Breast epithelium (tissue), 4 donors: ENCODE data around the gene LRRN2. TPM values are rescaled to one million over a fixed set of nuclear protein-coding genes. Genes with fewer than 3 reads are reported as not detected.
"Not testable (repeated sequence)": the region's sequence is repeated elsewhere in the genome, so short reads cannot be mapped to it uniquely, and the experiment has no call there.

Experiments
- DNase-seq, 2 donors: peaks; one replicate each; pipeline ENCODE4 v3.0.0-alpha.2; 2019; ENCODE audit warnings: low spot score in 2 of 2
- H3K27ac ChIP-seq, 2 donors: fragments of 200-600 bp; sonication (generic) in 1 of 2; one replicate each; pipeline ENCODE4 v1.5.1; 2016 to 2019; ENCODE audit warnings: mild to moderate bottlenecking in 1 of 2
- H3K27me3 ChIP-seq, 2 donors: fragments of 200-600 bp; sonication (generic) in 1 of 2; one replicate each; pipeline versions ENCODE4 v1.5.1 to v1.6.0; 2017 to 2019; ENCODE audit warnings: control low read depth in 1 of 2, mild to moderate bottlenecking in 1 of 2
- H3K36me3 ChIP-seq: fragments of 200-600 bp; one replicate; pipeline ENCODE4 v1.5.1; 2019
- H3K4me1 ChIP-seq, 2 donors: fragments of 200-600 bp; sonication (generic); one replicate each; pipeline ENCODE4 v1.5.1; 2016 to 2019; ENCODE audit warnings: control low read depth in 1 of 2
- H3K4me3 ChIP-seq, 3 donors: fragments of 200-600 bp; sonication (generic); 1 replicate in 2 of 3; 2 replicates in 1 of 3; pipeline ENCODE4 v1.5.1; 2016 to 2019; ENCODE audit warnings: mild to moderate bottlenecking in 3 of 3, moderate library complexity in 2 of 3
- H3K9me3 ChIP-seq, 2 donors: fragments of 200-600 bp; sonication (generic) in 1 of 2; one replicate each; pipeline ENCODE4 v1.5.1; 2016 to 2019; ENCODE audit warnings: control low read depth in 1 of 2
- CTCF ChIP-seq, 3 donors: fragments of 450-650 bp; IDR thresholded peaks; one replicate each; pipeline ENCODE4 v1.5.1; 2016 to 2017; ENCODE audit warnings: antibody characterized with exemption in 3 of 3, mild to moderate bottlenecking in 3 of 3, moderate library complexity in 3 of 3
- POLR2A ChIP-seq: fragments of 450-650 bp; IDR thresholded peaks from one replicate; pipeline ENCODE4 v1.6.1; 2016; ENCODE audit warnings: antibody characterized with exemption, mild to moderate bottlenecking, moderate library complexity
- POLR2AphosphoS5 ChIP-seq, 3 donors: sonication (generic); formaldehyde crosslinking; IDR thresholded peaks; one replicate each; pipeline ENCODE4 v1.6.1; 2017; ENCODE audit warnings: antibody characterized with exemption in 3 of 3
- intact Hi-C: fragments of 100-400 bp; cut with DNase I; formaldehyde crosslinking; loops from one replicate; pipeline ENCODE4 v1.15.1; 2023; ENCODE audit warnings: low total_unique reads
- total RNA-seq, 3 donors: library from RNA; depleted of rRNA; stranded (reverse); fragments of >200 nt; gene quantifications; one replicate each; pipeline ENCODE4 v1.1.0, GENCODE V29; 2016

LRRN2 gene
- total RNA-seq, 3 donors from 2014 or later = 0.32 to 2.5 (median 2.0) TPM

- no peaks in the 10 kb centered on the region for H3K9me3 ChIP-seq
- H3K27me3 ChIP-seq = no peaks in the 10 kb centered on the region
- peak overlapping the region in 1 of 2 donors; percentile 45 for H3K27ac ChIP-seq
- H3K4me3 ChIP-seq = no peak overlapping the region
- DNase-seq = no peak
- H3K4me1 ChIP-seq = no peaks in the 10 kb centered on the region
- TF ChIP-seq POLR2A (no peak), CTCF (IDR thresholded peaks at IDR 0.05) (no peak), POLR2AphosphoS5 (IDR thresholded peaks at IDR 0.05) (no peak)
- H3K36me3 ChIP-seq = no peaks in the 10 kb centered on the region
- intact Hi-C loops = no loop called here
These were observed 111.3 kb downstream of the LRRN2 start for GRCh38 chr1:204574016-204574864.

DNA sequence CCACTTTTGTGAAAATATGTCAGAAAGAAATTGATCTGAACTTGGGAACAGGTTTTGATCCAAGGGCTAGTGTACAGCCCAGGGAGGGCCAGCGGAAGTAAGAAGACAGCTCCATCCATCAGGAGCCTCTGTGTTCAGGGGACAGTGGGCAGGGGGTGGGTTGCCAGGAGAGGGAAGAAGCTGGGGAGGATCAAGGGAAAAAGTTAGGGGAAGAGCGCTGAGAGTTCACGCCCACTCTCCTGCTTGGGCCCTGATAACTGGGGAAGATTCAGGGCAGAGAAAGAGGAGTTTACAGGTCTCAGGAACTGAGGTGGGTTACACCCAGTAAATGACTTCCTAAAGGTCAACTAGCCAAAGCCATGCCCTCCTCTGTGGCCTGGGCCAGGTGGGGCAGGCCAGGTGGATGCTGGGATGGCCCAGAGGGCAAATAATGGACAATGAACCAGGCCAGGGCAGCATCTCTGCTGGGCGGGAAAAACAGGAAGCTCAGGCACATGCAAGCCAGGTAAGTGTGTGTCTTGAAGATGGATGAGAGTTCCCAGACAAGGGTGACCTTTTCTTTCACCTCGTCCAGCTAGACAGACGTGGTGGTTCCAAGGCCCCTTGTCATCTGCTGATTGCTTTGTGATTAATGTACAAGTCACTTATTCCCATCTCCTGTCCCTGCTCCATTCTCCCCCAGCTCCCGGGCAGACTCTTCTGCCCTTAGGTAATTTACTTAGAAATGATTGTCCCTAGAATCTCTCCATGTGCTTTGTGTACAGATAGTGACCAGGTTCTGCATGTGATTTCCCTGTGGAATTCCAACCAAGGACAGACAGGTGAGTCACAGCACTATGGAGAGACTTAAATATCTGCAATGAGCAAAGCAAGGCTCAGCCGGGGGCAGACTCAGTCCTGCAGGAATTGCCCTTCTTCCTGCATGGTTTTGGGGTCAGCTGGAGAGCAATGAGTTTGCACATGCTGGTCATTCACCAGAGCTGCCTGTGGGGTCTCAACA is 112.3 kb downstream of the LRRN2 start:
- Histone ChIP-seq H3K27me3 (no peaks in the 10 kb centered on the region), H3K4me3 (no peak overlapping the region), H3K9me3 (no peaks in the 10 kb centered on the region), H3K4me1 (no peaks in the 10 kb centered on the region), H3K27ac (peak overlapping the region; percentile 45 to 64), H3K36me3 (no peaks in the 10 kb centered on the region)
- no peak for TF ChIP-seq POLR2AphosphoS5 (IDR thresholded peaks at IDR 0.05)
- no peak for TF ChIP-seq POLR2A
- TF ChIP-seq CTCF (IDR thresholded peaks at IDR 0.05) = no peak
- intact Hi-C loops = no loop called here
- DNase-seq = no peak

GRCh38 chr1:204571631-204572030 is 113.9 kb downstream of the LRRN2 start:
- H3K9me3 ChIP-seq = no peaks in the 10 kb centered on the region
- H3K27ac ChIP-seq = peak overlapping the region in 1 of 2 donors; percentile 0
- no peaks in the 10 kb centered on the region for H3K36me3 ChIP-seq
- no peak for TF ChIP-seq POLR2AphosphoS5 (IDR thresholded peaks at IDR 0.05)
- TF ChIP-seq CTCF (IDR thresholded peaks at IDR 0.05) = no peak
- no peak for TF ChIP-seq POLR2A
- peak in 1 of 2 donors; percentile 50 for DNase-seq
- H3K4me3 ChIP-seq = no peak overlapping the region
- no peaks in the 10 kb centered on the region for H3K27me3 ChIP-seq
- no peaks in the 10 kb centered on the region for H3K4me1 ChIP-seq
- intact Hi-C loops = no loop called here

- DNase-seq = no peak
- peaks cover 0 to 2% of the 10 kb centered on the region in 2 donors for H3K4me1 ChIP-seq
- H3K36me3 ChIP-seq = no peaks in the 10 kb centered on the region
- no peaks in the 10 kb centered on the region for H3K9me3 ChIP-seq
- H3K27me3 ChIP-seq = no peaks in the 10 kb centered on the region
- H3K27ac ChIP-seq = no peak overlapping the region
- no peak overlapping the region for H3K4me3 ChIP-seq
- intact Hi-C loops = no loop called here
- TF ChIP-seq CTCF (IDR thresholded peaks at IDR 0.05) (no peak), POLR2A (no peak), POLR2AphosphoS5 (IDR thresholded peaks at IDR 0.05) (no peak)
These were observed 114.4 kb downstream of the LRRN2 start for GRCh38 chr1:204571128-204571527.

- H3K27ac ChIP-seq, DNase-seq, intact Hi-C loops, H3K4me3 ChIP-seq, H3K9me3 ChIP-seq, H3K4me1 ChIP-seq, H3K27me3 ChIP-seq, H3K36me3 ChIP-seq: not testable (repeated sequence)
These were observed 115.5 kb downstream of the LRRN2 start for GRCh38 chr1:204570021-204570420.
